GM19463 (cell line): ENCODE results near the gene CBARP.

ENCODE experiments used
- ATAC-seq: cut with Tn5 transposase; IDR thresholded peaks from one replicate; pipeline ENCODE4 v1.9.1; 2021; ENCODE audit warnings: mild to moderate bottlenecking, moderate library complexity; ENCODE audit not compliant: unreplicated experiment

CBARP gene

DNA sequence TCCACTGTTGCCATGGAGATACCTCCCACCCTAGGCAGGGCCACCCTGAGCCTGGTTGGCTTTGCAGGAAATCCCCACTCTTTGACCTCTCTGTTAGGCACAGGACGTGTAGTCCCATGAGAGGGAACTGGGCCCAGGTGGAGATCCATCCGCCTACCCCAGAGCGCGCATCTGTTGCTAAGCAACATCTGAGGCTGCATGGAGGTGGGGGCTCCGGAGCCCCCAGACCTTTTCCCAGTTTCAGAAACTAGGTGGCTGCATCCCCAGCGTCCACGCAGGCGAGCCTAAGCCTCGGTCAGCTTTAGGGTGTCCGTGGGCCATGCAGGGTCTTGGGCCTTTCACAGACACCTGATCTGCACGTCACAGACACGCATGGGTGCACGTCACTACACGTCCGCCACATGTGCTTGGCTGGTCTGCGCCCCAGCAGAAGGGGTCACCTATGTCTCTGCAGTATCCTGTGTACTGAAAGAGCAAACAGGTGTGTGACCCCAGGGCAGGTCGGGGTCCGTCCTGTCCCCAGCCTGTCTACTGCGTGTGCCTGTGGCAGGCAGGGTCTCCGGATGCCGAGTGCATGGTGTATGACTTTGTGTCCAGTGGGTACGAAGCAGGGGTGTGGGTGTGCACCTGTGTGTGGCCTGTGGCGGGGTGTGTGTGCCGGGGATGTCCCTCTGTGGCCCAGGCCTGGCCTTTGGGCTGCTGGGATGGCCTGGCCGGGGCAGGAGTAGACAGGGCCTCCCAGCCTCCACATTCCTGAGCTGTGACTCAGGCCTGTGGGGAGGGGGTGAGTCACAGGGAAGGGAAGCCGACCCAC is 27.2 kb upstream of the CBARP start:
- no peak for ATAC-seq

DNA sequence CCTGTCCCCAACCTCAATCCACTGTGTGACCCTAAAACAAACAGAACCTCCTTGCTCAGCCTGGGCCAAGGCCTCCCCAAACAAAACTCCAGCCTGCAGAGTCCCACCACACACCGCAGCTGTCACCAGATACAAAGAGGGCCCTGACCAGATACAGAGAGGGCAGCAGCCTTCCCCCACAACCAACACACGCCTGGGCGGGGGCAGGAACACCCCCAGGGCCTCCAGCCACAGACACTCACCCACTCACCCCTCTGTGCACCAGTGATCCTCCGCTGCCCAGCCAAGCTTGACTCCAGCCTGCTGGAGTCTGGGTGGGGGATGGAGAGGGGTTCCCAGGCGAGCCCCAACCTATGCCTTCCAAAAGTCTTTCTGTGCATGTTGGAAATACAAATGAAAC is 25.4 kb upstream of the CBARP start:
- no peak for ATAC-seq

DNA sequence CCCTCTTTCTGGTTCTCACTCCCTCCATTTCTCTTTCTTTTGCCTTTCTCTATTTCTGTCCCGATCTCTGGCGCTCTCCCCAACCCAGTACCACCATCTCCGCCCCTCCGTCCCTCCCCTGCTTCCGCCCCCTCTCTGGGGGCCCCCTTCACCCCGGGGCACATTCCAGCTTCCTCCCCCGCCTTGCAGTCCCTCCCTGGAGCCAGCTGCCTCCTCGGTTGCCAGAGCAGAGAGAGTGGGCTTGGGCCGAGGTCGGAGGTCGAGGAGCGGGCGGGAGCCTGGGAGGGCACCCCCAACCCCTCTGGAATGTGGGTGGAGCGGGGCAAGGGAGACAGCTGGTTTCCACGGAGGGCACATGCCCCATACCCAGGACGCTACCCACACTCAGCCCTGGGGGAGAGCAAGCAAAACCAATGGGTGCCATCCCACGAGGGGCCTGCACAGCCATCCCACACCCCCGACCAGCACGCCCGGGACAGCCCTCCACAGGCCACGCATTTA is 24.9 kb upstream of the CBARP start:
- no peak for ATAC-seq

DNA sequence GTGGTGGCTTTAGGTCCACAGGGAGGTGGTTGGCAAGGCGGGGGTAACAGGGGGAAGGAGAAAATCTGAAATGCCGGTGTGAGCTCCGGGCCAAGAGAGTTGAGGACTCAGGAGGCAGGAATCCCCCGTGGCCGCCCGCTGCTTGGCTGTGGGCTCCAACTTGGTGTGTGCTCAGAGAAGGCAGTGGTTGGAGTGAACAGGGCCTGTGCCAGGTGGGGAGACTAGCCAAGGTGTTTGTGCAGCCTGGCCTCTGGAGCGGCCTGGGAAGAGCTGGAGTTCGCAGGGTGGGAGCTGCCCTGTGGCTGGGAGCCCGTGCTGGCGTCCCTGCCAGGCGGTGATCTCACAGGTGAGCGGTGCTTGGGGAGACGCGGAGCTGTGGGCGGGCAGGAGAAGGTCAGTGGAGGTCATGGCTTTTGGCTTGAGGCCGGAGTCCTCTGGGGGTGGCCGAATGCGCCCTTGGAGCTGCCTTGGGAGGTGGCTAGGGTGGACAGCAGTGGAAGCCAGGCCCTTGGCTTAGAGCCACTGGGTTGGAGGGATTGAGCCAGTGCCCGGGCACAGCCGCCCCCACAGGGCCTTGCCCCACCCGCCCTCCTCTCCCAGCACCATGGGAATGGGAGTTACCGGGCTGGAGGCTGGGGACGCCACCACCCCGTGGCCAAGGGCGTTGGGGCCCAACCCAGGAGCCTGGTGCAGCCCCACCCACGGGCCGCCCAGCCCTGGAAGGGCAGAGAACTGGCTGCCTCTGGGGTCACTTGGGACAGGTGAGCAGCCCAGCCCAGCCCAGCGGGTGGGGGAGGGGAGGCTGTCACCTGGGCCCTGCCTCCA is 24.2 kb upstream of the CBARP start:
- no peak for ATAC-seq

DNA sequence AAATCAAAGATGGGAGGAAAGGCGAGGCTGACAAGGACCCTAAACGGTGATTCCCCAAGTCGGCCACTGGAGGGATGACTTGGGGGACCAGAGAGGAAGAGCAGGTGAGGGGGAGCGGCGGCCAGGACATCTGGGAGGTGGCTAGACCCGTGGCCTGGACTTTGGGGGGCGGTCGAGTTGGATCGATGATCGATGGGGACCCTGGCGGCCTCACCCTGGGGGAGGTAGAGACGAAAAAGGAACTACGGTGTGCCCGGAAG is 23.7 kb upstream of the CBARP start:
- ATAC-seq, result no peak

DNA sequence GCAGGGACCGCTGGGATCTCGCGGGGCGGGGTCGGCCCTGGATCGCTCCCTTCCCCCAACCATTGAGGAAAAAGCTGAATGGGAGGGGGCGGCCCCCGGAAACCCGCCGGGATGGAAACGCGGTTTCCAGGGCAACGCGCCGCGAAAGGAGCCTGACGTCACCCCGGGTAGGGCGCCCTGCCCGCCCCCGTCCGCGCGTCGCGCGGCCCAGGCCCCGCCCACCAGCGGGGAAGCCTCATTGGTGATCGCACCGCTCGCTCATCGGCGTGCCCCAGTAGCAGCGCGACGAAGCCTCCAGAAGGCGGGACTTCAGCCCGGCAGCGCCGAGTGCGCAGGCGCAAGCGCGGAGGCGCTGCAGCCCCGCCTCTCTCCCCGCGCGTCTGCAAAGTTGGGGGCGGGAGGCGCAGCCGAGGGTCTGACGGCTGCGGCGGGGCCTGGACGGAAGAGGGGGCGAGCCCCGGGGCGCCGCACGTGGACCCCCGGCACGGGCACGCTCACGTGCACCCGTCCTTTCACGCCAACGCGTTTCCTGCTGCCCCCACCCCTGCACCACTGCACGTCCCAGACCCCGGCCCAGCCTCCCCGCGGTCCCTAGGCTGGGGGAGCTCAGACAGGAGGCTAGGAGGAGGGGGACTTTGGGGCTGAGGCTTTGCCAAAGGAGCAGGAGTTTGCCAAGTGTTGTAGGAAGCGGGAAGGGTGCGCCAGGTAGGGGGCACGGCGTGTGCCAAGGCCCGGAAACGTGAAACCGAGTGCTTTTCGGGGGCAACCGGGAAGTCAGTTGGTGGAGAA is 23.1 kb upstream of the CBARP start:
- ATAC-seq, result peak; percentile 66

DNA sequence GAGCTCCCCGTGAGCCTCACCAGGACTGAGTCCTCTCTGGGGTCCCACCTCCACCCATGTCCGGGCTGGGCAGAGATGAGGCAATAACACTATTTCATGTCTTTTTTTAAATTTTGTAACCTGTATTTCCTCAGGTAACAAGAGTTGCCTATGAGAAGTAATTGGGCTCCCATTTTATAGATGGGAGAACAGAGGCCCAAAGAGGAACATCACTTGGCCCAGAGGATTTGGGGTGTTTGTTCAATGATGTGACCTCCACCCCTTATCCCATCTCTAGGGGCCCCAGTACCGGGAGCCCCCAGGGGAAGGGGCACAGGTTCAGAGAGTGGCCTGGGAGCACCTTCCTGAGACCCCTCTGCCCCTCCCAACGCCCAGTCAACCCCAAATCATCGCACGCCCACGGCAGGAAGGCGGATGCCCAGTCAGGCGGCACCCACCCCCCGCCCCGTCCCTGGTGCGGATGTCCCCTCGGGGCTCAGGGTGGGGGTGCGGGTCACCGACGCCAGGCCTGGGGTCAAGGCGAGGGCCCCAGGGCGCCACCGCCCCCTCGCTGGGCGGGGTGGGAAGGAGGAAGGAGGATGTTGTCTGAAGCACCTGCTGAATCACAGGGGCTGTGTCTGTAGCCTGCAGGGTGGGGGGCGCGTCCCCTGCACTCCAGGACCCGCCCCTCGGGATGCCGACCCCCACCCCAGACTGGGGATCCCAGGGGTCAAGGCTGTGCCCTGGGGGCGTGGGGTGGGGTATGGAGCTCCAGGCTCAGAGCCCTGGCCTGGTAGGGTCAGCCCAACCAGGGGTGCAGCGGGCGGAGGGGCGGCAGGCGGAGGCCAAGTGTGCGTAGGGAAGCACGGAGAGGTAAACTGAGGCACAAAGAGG is 22.3 kb upstream of the CBARP start:
- no peak for ATAC-seq

DNA sequence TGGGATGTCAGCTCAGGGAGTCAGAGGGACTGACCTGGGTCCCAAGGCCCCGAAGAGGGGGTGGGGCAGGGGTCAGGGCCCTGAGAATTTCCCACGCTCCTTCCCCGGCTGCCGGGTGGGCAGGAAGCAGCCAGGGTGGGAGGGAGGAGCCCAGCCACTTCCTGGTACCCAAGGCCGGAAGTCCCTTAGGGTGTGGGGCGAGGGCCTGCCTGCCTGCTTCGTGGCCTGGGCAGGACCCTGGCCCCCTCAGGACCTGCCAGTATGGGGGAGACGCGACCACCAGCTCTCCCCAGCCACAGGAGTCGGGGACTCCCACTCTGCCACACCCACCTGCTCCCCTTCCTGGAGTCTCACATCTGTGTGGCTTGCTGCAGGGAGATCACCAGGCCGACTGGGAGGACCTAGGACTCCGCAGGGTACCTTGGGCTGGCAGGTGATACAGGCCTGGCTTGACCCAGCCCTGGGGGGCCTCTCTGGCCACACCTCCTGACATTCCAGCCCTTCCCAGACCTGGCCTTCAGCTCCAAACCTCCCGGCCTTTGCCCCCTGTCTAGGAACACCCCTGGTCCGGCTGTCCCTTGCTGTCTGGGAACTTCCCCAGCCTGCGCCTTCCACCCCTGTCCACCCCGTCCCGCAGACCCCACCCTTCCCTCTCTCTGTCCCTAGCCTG is 21.5 kb upstream of the CBARP start:
- peak; percentile 24 for ATAC-seq

DNA sequence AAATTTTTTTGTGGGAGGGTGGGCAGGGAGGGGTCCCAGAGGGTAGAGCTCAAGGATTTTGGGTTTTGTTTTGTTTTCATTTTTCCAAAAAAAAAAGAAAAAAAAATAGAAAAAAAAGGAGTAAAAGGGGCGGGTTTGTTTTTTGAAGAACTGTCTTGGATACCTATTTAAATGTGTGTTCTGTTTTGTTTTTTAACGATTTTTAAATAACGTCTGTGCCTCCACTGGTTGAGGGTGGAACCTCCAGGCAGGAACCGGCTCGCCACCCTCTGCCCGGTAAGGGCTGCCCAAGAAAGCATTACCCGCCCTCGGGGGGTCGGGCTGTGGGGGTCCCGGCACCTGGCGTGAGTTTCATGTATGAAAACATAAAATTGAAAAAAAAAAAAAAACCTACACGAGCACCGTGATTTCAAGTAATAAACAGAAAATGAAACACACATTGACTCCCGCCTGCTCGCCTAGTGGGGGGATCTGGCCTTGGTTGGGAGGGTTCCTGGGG is 21.0 kb upstream of the CBARP start:
- ATAC-seq, result no peak

DNA sequence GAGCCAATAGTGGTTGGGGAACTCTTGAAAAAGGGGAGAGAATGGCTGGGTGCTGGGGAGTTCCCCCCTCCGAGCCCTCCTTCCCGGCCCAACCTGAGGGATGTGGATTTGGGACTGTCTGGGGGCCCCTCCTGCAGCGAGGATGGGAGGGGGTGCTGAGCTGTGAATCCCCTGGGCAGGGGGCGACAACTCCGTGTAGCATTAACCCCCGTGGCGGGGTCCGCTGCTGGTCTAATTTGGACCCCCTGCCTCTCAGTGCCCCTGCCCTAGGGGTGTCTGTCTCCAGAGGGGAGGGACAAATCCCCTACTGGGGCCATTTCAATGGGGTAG is 20.3 kb upstream of the CBARP start:
- ATAC-seq, result no peak

DNA sequence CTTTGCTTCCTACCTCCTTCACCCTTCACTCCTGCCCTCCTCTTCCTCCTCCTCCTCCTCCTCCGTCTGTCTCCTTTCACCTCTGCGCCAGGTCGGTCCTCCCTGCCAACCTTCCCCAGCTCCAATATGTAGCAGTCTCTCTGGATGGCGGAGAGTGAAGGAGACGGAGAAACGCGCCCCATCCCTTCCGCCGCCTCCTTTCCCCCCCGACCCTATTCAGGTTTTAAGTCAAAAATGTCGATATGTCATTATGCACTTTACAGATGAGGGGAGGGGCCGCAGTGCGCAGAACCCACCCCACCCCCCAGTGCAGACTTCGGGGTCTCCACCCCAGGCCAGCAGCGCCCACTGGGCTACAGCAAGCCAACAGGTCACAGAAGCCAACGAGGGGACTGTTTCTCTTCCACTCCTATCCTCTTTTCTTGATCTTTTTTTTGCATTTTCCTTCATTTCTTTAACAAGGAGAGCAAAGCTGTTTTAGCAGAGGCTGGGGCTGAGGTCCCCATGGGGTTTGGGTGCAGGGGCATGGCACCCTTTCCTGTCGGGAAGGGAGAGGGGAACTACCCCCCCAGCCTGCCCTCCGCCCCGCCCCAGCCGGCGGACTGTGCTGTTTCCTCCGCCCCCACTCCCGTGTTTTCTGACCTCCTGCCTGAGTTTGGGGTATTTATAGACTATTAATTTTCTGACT is 19.8 kb upstream of the CBARP start:
- ATAC-seq, result no peak

DNA sequence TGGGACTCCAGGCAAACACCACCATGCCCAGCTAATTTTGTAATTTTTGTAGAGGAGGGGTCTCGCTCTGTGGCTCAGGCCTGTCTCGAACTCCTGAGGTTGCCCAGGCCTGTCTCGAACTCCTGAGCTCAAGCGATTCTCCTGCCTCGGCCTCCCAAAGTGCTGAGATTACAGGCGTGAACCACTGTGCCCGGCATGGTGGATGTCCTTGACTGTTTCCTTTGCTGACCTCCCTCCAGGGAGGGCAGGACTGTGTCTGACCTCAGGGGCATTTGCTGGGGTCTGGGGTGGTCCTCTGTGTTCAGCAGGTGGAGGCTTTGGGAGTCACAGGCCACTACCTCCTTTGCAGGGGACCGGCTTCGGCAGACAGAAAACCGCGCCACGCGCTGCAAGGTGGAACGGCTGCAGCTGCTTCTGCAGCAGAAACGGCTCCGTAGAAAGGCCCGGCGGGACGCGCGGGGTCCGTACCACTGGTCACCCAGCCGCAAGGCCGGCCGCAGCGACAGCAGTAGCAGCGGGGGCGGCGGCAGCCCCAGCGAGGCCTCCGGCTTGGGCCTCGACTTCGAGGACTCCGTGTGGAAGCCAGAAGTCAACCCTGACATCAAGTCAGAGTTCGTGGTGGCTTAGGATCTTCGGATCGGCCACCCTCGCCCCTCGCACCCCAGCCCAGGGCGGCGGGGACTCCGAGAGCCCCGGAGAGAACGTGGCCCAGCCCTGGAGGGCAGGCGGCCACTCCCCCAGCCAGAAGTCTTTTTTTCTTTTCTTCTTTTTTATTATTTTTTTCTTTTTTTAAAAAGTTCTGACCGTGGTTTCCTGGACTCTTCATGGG is 19.1 kb upstream of the CBARP start:
- no peak for ATAC-seq

DNA sequence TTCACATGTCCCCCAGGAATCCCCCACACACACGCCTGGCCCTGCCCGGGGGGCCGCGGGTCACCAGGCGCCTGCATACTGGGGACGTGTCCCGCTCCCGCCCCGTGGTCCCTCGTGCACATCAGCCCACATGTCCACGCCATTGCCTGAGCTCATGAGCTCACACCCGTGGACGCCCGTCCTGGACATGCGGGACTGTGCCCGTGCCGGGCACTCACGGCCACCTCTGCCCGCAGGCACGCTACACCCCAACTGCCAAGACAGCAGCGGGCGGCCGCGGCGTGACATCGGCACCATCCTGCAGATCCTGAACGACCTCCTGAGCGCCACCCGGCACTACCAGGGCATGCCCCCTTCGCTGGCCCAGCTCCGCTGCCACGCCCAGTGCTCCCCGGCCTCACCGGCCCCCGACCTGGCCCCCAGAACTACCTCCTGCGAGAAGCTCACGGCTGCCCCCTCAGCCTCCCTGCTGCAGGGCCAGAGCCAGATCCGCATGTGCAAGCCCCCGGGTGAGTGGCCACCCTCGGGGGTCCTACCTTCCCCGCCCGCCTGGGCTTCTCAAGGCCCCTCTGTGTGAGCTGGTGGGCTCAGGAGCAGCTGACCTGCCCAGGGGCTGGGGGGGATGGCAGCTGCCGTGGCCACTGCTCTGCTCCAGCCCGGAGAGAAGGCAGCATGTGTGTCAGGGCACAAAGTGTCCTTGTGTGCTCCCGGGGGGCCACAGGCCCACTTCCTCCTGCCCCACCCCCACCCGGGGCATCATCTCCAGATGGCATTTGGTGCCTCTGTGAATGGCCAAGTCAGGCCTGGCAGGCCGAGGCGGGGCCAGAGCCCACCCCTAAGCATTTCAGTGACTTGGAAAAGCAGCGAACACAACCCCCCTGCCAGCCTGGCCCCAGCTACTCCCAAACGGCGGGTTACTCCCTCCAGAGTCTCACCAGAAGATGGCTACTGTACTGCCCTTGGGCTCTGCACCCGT is 17.7 kb upstream of the CBARP start:
- ATAC-seq, result no peak

DNA sequence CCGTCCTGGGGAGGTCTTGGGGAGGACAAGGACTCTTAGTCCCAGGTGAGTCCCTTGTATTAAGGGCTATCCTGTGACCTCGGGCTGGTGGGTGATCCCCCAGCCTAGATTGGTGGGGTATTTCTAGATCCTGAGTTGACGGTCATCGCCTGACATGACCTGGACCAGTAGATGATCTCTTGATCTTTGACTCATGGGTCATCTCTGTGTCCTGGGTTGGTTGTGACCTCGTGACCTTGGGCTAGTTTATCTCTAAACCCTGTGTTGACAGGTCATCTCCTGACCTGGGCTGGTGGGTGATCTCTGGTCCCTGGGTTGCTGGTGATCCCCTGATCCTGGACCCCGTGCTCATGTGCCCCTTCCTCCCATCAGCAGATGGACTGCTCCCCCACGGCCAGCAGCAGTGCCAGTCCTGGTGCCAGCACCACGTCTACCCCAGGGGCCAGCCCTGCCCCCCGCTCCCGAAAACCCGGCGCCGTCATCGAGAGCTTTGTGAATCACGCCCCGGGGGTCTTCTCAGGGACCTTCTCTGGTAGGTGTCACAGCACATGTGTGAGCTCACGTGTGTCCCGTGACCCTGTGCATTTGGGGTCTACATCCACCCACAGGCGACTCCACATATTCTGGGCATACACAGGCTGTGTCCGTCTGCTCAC is 16.9 kb upstream of the CBARP start:
- no peak for ATAC-seq

DNA sequence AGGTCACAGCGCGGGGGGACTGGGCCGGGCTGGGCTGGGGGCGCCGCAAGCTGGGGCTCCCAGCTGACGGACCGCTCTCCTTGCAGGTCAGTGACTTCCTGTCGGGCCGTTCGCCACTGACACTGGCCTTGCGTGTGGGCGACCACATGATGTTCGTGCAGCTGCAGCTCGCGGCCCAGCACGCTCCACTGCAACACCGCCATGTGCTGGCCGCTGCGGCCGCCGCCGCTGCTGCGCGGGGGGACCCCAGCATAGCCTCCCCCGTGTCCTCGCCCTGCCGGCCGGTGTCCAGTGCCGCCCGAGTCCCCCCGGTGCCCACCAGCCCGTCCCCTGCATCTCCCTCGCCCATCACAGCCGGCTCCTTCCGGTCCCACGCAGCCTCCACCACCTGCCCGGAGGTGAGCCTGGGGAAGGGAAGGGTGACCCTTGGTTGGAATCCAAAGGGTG is 16.3 kb upstream of the CBARP start:
- no peak for ATAC-seq

DNA sequence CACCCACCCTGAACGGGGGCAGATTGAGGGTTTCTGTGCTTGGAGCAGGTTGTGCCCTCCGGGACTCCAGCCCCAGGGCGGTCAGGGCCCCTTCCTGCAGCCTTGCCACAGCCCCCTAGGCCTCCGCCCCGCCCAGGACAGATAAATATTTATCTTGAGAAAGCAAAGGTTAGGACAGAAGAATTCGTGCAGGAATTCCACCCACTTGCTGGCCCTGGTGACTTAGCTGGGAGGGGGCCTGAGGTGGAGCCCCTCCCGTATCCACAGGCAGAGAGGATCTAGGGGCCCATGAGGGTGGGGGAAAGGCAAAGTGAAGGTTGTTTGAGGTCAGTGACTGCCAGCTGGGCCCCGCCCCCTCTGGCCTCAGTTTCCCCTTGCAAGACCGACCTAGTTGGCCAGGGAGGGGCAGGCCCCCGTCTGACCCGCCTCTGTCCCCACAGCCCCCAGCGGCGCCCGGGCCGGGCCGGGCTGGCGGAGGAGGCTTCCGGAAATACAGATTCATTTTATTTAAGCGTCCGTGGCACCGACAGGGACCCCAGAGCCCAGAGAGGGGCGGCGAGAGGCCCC is 15.8 kb upstream of the CBARP start:
- no peak for ATAC-seq
